Progenitor cell of endocrine pancreas (in vitro differentiated cells): ENCODE results near the gene FAM78A. TPM values are rescaled to one million over a fixed set of nuclear protein-coding genes. Genes with fewer than 3 reads are reported as not detected.
"Not testable (repeated sequence)": the region's sequence is repeated elsewhere in the genome, so short reads cannot be mapped to it uniquely, and the experiment has no call there.

ENCODE experiments used
- DNase-seq: peaks from one replicate; pipeline ENCODE4 v3.0.0; 2021; ENCODE audit warnings: low spot score; ENCODE audit not compliant: unreplicated experiment
- H3K27ac Mint-ChIP-seq: 2 replicates; pipeline ENCODE4 v1.8.0; 2021; ENCODE audit warnings: mild to moderate bottlenecking, moderate library complexity, mixed read lengths
- H3K27me3 Mint-ChIP-seq: 2 replicates; pipeline ENCODE4 v1.8.0; 2021; ENCODE audit warnings: mixed read lengths
- H3K36me3 Mint-ChIP-seq: 2 replicates; pipeline ENCODE4 v1.8.0; 2022; ENCODE audit warnings: mixed read lengths; ENCODE audit not compliant: insufficient read depth
- H3K4me1 Mint-ChIP-seq: 2 replicates; pipeline ENCODE4 v1.8.0; 2021; ENCODE audit warnings: low read depth, mixed read lengths
- H3K4me3 Mint-ChIP-seq: 2 replicates; pipeline ENCODE4 v1.8.0; 2021; ENCODE audit warnings: low read depth, mild to moderate bottlenecking, moderate library complexity, mixed read lengths
- H3K9me3 Mint-ChIP-seq: 2 replicates; pipeline ENCODE4 v1.8.0; 2021; ENCODE audit warnings: low read depth, mixed read lengths
- total RNA-seq: library from RNA; stranded (reverse); gene quantifications from 2 replicates; pipeline ENCODE4 v1.2.1, GENCODE V29; 2021
- TF ChIP-seq, protein P1 (sequence below): fragments of 200-600 bp; sonication (generic); IDR thresholded peaks from one replicate; pipeline ENCODE4 v1.5.0; 2021; ENCODE audit warnings: antibody characterized with exemption, mild to moderate bottlenecking; ENCODE audit not compliant: unreplicated experiment

FAM78A gene
- total RNA-seq, 1 donor from 2014 or later, result 2.0 TPM

DNA sequence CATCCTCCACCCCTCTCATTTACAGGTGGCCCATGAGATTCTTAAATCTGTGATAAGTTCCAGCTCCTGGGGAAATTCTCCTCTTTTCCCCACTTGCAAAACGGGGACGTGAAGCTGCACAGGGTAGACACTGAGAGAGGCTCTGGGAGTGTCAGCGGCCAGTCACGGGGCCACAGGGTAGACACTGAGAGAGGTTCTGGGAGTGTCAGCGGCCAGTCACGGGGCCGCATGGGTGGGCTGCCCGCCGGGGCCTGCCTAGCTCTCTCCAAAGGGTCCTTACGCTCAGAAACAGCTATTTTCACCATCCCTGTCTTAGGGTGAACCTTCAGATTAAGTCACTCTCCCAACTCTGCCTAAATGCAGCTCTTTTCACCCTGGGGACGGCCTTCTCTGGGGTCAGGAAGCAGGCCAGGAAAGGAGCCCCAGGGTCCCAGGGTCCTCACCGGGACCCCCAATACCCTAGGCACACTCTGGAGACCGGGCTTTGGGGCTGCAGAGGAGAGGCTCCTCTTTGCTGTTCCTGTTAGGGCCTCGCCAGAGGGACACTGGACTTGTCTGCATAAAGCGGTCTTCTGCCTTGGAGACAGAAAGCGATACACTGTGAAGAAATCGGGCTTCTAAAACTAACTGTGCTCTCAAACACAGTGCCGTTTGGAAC, 1.5 kb downstream of the FAM78A start:
- Mint-ChIP-seq H3K9me3 (no peaks in the 10 kb centered on the region), H3K4me1 (peaks cover 3% of the 10 kb centered on the region), H3K27ac (no peak overlapping the region), H3K27me3 (peaks cover 29% of the 10 kb centered on the region), H3K36me3 (no peaks in the 10 kb centered on the region), H3K4me3 (no peak overlapping the region)
- DNase-seq, result no peak
- TF ChIP-seq, protein P1, sequence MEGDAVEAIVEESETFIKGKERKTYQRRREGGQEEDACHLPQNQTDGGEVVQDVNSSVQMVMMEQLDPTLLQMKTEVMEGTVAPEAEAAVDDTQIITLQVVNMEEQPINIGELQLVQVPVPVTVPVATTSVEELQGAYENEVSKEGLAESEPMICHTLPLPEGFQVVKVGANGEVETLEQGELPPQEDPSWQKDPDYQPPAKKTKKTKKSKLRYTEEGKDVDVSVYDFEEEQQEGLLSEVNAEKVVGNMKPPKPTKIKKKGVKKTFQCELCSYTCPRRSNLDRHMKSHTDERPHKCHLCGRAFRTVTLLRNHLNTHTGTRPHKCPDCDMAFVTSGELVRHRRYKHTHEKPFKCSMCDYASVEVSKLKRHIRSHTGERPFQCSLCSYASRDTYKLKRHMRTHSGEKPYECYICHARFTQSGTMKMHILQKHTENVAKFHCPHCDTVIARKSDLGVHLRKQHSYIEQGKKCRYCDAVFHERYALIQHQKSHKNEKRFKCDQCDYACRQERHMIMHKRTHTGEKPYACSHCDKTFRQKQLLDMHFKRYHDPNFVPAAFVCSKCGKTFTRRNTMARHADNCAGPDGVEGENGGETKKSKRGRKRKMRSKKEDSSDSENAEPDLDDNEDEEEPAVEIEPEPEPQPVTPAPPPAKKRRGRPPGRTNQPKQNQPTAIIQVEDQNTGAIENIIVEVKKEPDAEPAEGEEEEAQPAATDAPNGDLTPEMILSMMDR, result no peak

DNA sequence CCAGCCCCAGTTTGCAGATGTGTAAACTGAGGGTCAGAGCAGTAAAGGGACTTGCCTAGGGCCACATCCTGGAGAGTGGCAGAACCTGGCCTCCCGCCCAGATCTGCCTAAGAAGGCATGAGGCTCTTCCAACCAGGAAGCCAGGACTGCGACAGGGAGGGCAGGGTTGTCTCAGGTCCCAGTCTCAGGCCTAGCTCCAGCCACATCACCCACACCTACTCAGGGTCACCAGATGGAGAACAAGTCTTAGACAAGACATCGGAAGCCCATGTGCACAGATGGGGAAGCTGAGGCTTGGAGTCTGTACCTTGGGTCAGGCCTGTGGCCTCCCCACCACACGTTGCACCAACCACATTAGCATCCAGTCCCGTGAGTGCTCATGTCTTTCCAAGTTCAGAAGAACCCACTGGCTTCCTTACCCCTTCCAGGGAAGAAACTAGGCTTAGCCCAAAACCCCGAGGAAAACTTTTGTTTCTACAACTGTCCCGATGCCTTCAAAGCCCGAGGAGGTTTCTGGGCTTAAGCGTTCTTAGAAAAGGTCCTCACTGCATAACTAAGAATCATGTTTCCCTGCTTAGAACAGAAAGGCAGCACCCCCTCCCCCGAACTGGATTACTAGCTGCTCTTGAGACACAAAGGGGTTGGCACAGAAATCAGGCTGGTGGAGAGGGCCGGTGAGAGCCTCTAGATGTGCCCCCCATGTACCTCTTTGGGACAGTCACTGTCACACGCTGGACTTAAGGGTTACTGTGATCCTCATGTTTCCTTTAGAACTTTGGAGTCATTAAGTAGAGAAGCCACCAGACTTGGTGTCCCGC, 2.2 kb downstream of the FAM78A start:
- no peak overlapping the region for H3K27ac Mint-ChIP-seq
- TF ChIP-seq, protein P1, result no peak
- DNase-seq, result no peak
- H3K4me3 Mint-ChIP-seq, result no peak overlapping the region
- H3K4me1 Mint-ChIP-seq, result peaks cover 6% of the 10 kb centered on the region
- H3K36me3 Mint-ChIP-seq, result no peaks in the 10 kb centered on the region
- no peaks in the 10 kb centered on the region for H3K9me3 Mint-ChIP-seq
- H3K27me3 Mint-ChIP-seq, result peaks cover 29% of the 10 kb centered on the region

DNA sequence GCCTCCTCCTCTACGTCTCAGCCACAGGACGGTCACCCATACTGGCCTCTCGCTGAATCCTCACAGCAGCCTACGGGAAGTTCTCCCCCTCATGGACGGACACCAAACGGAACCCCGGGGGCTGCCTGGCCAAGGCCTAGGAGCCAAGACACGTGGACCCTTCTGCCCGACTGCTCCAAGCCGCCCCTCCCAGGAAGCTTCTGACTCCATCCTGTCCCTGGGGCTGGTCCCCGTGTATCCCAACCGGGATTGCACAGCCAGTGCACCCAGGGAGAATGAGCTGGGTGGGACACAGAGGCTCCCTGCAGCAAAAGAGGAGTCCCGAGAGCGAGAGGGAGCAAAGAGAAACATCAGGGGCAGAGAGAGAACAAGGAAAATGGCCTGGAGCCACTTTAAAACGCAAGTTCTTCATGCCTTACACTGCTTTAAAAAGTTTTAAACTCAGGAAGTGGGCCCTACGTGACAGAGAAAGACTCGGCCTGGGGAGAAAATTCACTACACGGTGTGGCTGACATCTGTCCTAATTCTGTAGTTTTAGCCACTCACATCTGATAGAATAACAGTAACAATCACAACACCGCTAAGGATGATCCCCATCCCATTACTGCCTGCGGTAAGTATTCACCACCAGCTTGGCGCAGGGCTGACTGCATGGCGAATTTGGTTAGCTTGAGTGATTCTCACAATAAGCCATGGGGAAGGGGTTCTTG, 3.0 kb downstream of the FAM78A start:
- DNase-seq, result no peak
- H3K27me3 Mint-ChIP-seq, result peaks cover 29% of the 10 kb centered on the region
- H3K36me3 Mint-ChIP-seq, result no peaks in the 10 kb centered on the region
- TF ChIP-seq, protein P1, result no peak
- H3K9me3 Mint-ChIP-seq, result no peaks in the 10 kb centered on the region
- peaks cover 7% of the 10 kb centered on the region for H3K4me1 Mint-ChIP-seq
- H3K4me3 Mint-ChIP-seq, result no peak overlapping the region
- no peak overlapping the region for H3K27ac Mint-ChIP-seq

DNA sequence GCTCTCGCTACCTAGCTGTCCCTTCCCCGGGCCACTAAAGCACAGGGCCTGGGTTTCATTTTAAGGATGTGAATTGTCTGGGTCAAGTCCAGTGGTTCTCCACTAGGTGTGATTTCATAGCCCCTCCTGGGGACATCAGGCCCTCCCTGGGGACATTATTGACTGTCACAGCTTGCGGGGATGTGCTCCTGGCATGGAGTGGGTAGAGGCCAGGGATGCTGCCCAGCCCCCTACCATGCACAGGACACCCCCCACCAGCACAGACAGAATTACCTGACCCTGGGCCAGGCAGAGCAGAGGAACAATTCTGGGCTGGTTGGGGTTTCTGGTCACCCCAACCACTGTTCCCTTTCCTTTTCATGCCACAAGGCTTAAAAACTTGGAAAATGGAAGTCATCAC, 4.1 kb downstream of the FAM78A start:
- Mint-ChIP-seq H3K27ac (no peak overlapping the region), H3K9me3 (no peaks in the 10 kb centered on the region), H3K4me3 (no peak overlapping the region), H3K27me3 (peaks cover 29% of the 10 kb centered on the region), H3K36me3 (no peaks in the 10 kb centered on the region), H3K4me1 (peaks cover 5% of the 10 kb centered on the region)
- TF ChIP-seq, protein P1, result no peak
- DNase-seq, result no peak

DNA sequence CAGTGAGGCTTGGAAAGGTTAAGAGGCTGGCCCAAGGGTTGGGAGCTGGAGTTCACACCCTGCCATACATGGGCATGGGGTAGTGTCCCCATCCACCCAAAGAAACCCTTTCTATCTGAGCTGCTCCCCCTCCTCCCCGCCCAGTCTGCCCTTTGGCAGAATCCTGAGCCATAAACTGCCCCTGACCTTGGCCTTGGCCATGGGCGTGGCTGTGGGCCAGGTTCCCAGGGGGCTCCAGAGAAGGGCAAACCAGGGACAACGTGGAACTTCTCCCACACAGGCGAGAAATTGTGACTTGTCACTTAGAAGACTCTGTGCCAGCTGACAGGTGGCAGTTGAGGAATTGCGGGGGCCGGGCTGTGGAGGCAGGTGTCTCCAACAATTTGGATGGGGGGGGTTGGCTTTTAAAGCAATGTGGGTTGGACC, 4.8 kb downstream of the FAM78A start:
- H3K4me1 Mint-ChIP-seq, result peaks cover 5% of the 10 kb centered on the region
- no peak for DNase-seq
- peaks cover 29% of the 10 kb centered on the region for H3K27me3 Mint-ChIP-seq
- H3K4me3 Mint-ChIP-seq, result no peak overlapping the region
- TF ChIP-seq, protein P1, result no peak
- H3K9me3 Mint-ChIP-seq, result no peaks in the 10 kb centered on the region
- no peak overlapping the region for H3K27ac Mint-ChIP-seq
- H3K36me3 Mint-ChIP-seq, result no peaks in the 10 kb centered on the region

DNA sequence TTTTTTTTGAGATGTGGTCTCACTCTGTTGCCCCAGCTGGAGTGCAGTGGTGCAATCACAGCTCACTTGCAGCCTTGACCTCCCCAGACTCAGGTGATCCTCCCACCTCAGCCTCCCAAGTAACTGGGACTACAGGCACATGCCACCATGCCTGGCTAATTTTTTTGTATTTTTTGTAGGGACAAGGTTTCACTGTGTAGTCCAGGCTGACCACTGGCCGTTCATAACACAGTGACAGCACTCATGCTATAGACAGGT, 5.4 kb downstream of the FAM78A start:
- H3K27me3 Mint-ChIP-seq, result peaks cover 24% of the 10 kb centered on the region
- not testable (repeated sequence) for DNase-seq, H3K4me3 Mint-ChIP-seq, H3K36me3 Mint-ChIP-seq, H3K9me3 Mint-ChIP-seq, H3K4me1 Mint-ChIP-seq, H3K27ac Mint-ChIP-seq
